ENCODE data around the gene PGGHG. TPM values are rescaled to one million over a fixed set of nuclear protein-coding genes. Genes with fewer than 3 reads are reported as not detected.

Gene PGGHG
- total and polyA plus RNA-seq, 8 donors, result 3.5 to 44.0 (median 16.2) TPM

DNA sequence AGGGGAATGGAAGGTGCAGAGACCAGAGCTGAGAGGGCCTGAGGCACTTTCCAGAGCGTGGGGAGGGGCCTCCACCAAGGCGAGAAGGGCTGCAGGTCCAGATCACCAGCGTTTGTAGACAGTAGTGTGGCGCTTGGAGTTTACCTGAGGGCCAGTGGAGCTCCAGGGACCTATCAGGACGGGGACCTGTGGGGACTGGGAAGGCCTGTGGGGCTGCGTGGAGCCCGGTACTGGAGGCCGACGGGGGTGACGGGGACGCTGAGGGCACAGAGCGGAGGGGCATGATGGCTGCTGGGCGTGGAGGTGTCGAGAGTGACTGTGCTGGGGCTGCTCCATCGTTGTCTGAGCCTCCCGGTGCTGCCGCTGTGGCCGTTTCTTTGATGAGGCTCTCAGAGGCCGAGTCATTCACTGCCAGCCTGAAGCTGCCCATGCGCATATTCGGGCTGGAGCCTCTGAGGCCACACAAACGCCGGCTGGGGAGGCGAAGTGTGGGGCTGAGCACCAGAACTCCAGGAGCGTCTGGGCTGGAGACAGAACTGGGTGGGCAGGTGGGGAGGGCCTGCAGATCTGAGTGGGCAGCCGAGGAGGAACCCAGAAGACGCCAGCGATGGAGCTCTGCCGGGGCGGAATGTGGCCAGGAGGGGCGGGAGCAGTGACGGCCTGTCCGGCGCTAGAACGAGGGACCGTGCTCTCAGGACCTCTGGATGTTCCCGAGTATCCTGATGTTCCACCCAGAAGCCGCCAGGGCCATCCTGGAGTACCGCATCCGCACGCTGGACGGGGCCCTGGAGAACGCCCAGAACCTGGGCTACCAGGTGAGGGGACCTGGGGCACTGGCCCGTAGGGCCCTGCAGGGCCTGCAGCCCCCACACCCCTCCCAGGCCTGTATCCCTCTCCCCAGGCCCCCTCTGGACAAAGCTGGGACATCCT is 2.6 kb downstream of the PGGHG start:
- no peak for DNase-seq
- Histone ChIP-seq H3K27ac (no peak overlapping the region), H3K36me3 (peaks cover 0 to 42% (median 33%) of the 10 kb centered on the region in 4 donors), H3K9me3 (no peaks in the 10 kb centered on the region), H3K4me3 (no peak overlapping the region), H3K4me1 (peaks cover 4 to 31% (median 28%) of the 10 kb centered on the region in 4 donors), H3K27me3 (peaks cover 0 to 22% (median 4%) of the 10 kb centered on the region in 3 donors)
- intact Hi-C loops (cut with DNase I; ENCODE audit: low total_unique reads), result no loop called here
- 87 to 93% (median 89%) methylated on average over 38 to 44 of the region's 44 CpGs for WGBS, 5 donors
- TF ChIP-seq EP300 (IDR thresholded peaks at IDR 0.05) (no peak), POLR2A (IDR thresholded peaks at IDR 0.05) (no peak), POLR2AphosphoS5 (IDR thresholded peaks at IDR 0.05) (no peak)
- TF ChIP-seq, protein P1, sequence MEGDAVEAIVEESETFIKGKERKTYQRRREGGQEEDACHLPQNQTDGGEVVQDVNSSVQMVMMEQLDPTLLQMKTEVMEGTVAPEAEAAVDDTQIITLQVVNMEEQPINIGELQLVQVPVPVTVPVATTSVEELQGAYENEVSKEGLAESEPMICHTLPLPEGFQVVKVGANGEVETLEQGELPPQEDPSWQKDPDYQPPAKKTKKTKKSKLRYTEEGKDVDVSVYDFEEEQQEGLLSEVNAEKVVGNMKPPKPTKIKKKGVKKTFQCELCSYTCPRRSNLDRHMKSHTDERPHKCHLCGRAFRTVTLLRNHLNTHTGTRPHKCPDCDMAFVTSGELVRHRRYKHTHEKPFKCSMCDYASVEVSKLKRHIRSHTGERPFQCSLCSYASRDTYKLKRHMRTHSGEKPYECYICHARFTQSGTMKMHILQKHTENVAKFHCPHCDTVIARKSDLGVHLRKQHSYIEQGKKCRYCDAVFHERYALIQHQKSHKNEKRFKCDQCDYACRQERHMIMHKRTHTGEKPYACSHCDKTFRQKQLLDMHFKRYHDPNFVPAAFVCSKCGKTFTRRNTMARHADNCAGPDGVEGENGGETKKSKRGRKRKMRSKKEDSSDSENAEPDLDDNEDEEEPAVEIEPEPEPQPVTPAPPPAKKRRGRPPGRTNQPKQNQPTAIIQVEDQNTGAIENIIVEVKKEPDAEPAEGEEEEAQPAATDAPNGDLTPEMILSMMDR (IDR thresholded peaks at IDR 0.05), result no peak

DNA sequence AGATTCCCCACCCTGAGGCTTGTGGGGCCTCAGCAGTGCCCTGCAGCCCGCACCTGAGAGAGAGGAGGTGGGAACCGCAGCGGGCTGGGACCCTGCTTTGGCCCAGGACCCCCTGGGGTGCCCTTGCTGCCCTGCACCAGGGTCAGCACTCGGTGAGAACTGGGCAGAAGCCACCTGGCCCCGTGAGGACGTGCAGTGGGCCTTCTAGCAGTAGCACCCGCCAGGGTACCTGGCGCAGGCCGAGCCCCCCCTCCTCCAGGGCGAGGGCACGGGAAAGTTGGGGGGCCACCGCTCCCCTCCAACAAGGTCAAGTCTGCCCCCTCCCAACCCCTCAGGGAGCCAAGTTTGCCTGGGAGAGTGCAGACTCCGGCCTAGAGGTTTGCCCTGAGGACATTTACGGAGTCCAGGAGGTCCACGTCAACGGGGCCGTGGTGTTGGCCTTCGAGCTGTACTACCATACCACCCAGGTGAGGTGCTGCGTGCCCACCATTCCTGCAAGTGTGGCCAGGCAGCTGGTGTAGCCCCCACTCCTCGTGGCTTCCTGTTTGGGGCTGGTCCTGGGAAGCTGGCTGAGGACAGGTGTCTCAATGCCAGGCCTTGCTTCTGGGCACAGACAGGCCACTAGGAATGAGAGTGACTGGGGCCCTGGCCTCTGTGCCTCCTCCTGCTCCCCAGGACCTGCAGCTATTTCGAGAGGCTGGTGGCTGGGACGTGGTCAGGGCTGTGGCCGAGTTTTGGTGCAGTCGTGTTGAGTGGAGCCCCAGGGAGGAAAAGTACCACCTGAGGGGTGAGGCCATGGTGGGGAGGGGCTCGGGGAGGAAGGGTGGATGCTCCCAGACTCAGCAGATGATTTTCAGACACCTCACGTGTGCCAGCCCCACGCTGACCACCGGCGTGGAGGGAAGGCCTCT is 3.5 kb downstream of the PGGHG start:
- H3K27ac ChIP-seq, result no peak overlapping the region
- peaks cover 4 to 35% (median 32%) of the 10 kb centered on the region in 4 donors for H3K4me1 ChIP-seq
- peaks cover 0 to 42% (median 33%) of the 10 kb centered on the region in 4 donors for H3K36me3 ChIP-seq
- TF ChIP-seq, protein P1 (IDR thresholded peaks at IDR 0.05), result no peak
- no peak for TF ChIP-seq EP300 (IDR thresholded peaks at IDR 0.05)
- no peak for TF ChIP-seq POLR2A (IDR thresholded peaks at IDR 0.05)
- no peak for TF ChIP-seq POLR2AphosphoS5 (IDR thresholded peaks at IDR 0.05)
- peaks cover 0 to 23% (median 4%) of the 10 kb centered on the region in 3 donors for H3K27me3 ChIP-seq
- H3K9me3 ChIP-seq, result no peaks in the 10 kb centered on the region
- intact Hi-C loops (cut with DNase I; ENCODE audit: low total_unique reads), result no loop called here
- WGBS, 5 donors, result 90 to 100% (median 91%) methylated on average over 9 to 29 of the region's 29 CpGs
- H3K4me3 ChIP-seq, result no peak overlapping the region
- DNase-seq, result no peak

DNA sequence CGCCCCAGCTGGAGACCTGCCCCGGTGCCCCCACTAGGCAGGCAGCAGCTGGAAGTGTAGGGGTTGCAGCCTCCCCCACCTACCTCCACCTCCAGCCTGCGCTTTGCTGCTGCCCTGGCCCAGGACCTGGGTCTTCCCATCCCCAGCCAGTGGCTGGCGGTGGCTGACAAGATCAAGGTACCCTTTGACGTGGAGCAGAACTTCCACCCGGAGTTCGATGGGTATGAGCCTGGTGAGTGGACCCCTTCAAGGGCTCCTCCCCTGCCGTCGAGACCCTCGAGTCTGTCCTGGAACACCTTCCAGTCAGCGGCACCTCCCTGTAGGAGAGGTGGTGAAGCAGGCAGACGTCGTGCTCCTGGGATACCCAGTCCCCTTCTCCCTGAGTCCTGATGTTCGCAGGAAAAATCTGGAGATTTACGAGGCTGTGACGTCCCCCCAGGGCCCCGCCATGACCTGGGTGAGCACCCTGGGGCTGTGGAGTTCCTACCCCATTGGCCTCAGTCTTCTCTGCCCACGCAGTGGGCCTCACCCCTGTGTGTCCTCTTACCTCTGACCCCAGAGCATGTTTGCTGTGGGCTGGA is 4.4 kb downstream of the PGGHG start:
- intact Hi-C loops (cut with DNase I; ENCODE audit: low total_unique reads), result no loop called here
- no peak overlapping the region for H3K4me3 ChIP-seq
- H3K27me3 ChIP-seq, result peaks cover 0 to 23% (median 8%) of the 10 kb centered on the region in 3 donors
- no peak overlapping the region for H3K27ac ChIP-seq
- H3K9me3 ChIP-seq, result no peaks in the 10 kb centered on the region
- TF ChIP-seq POLR2A (IDR thresholded peaks at IDR 0.05) (no peak), EP300 (IDR thresholded peaks at IDR 0.05) (no peak), POLR2AphosphoS5 (IDR thresholded peaks at IDR 0.05) (no peak)
- TF ChIP-seq, protein P1 (IDR thresholded peaks at IDR 0.05), result no peak
- no peak for DNase-seq
- H3K4me1 ChIP-seq, result peaks cover 0 to 33% (median 28%) of the 10 kb centered on the region in 4 donors
- H3K36me3 ChIP-seq, result peaks cover 0 to 42% (median 33%) of the 10 kb centered on the region in 4 donors
- WGBS, 5 donors, result 87 to 93% (median 91%) methylated on average over 17 to 18 of the region's 18 CpGs

Data from stomach (tissue), 9 donors.